ENCODE measurements around the gene KIRREL1.

Gene KIRREL1

DNA sequence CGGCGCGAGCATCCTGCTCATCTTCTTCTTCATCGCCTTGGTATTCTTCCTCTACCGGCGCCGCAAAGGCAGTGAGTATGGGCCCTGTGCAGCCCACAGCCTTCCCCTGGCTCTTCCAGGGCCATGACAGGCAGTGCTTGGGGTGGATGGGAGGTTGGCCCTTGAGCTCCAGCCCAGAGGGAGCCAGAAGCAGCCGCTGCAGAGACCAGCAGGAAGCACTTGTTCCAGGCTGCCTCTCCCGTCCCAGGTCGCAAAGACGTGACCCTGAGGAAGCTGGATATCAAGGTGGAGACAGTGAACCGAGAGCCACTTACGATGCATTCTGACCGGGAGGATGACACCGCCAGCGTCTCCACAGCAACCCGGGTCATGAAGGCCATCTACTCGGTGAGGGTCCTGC is 99.9 kb downstream of the KIRREL1 start:
- Histone ChIP-seq H3K4me3 (ENCODE audit: low read depth, low read length, poor library complexity, severe bottlenecking) (no peak overlapping the region), H3K4me2 (ENCODE audit: low read length) (no peak overlapping the region), H3K79me2 (ENCODE audit: insufficient read depth, low read length) (no peaks in the 10 kb centered on the region), H3K27ac (ENCODE audit: low read depth, low read length, poor library complexity, severe bottlenecking) (no peak overlapping the region), H3K27me3 (ENCODE audit: insufficient read depth, low read length) (no peaks in the 10 kb centered on the region; the same call in 1 of the 2 replicates), H4K20me1 (ENCODE audit: insufficient read depth, low read length) (no peaks in the 10 kb centered on the region), H3K9me2 (ENCODE audit: low read depth, low read length) (no peaks in the 10 kb centered on the region), H3K36me3 (ENCODE audit: insufficient read depth, low read length) (no peaks in the 10 kb centered on the region), H3K4me1 (ENCODE audit: insufficient read depth, low read length, severe bottlenecking) (no peaks in the 10 kb centered on the region), H2AFZ (ENCODE audit: low read length) (no peak overlapping the region), H3K9ac (ENCODE audit: low read length) (no peak overlapping the region), H3K9me3 (ENCODE audit: low read length) (no peaks in the 10 kb centered on the region), H3F3A (ENCODE audit: insufficient read depth, low read length) (no peaks in the 10 kb centered on the region)
- TF ChIP-seq EZH2 (IDR thresholded peaks at IDR 0.05; ENCODE audit: borderline replicate concordance, low read length): no peak
- TF ChIP-seq, protein P1, sequence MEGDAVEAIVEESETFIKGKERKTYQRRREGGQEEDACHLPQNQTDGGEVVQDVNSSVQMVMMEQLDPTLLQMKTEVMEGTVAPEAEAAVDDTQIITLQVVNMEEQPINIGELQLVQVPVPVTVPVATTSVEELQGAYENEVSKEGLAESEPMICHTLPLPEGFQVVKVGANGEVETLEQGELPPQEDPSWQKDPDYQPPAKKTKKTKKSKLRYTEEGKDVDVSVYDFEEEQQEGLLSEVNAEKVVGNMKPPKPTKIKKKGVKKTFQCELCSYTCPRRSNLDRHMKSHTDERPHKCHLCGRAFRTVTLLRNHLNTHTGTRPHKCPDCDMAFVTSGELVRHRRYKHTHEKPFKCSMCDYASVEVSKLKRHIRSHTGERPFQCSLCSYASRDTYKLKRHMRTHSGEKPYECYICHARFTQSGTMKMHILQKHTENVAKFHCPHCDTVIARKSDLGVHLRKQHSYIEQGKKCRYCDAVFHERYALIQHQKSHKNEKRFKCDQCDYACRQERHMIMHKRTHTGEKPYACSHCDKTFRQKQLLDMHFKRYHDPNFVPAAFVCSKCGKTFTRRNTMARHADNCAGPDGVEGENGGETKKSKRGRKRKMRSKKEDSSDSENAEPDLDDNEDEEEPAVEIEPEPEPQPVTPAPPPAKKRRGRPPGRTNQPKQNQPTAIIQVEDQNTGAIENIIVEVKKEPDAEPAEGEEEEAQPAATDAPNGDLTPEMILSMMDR (IDR thresholded peaks at IDR 0.05; ENCODE audit: low read length): no peak

GRCh38 chr1:158094571-158094970 is 101.1 kb downstream of the KIRREL1 start:
- Histone ChIP-seq H3K27me3 (ENCODE audit: insufficient read depth, low read length) (no peaks in the 10 kb centered on the region; the same call in 1 of the 2 replicates), H4K20me1 (ENCODE audit: insufficient read depth, low read length) (no peaks in the 10 kb centered on the region), H2AFZ (ENCODE audit: low read length) (no peak overlapping the region), H3K9me3 (ENCODE audit: low read length) (no peaks in the 10 kb centered on the region), H3K4me1 (ENCODE audit: insufficient read depth, low read length, severe bottlenecking) (no peaks in the 10 kb centered on the region), H3K4me3 (ENCODE audit: low read depth, low read length, poor library complexity, severe bottlenecking) (no peak overlapping the region), H3K27ac (ENCODE audit: low read depth, low read length, poor library complexity, severe bottlenecking) (no peak overlapping the region), H3K79me2 (ENCODE audit: insufficient read depth, low read length) (no peaks in the 10 kb centered on the region), H3K9ac (ENCODE audit: low read length) (no peak overlapping the region), H3K9me2 (ENCODE audit: low read depth, low read length) (no peaks in the 10 kb centered on the region), H3K36me3 (ENCODE audit: insufficient read depth, low read length) (no peaks in the 10 kb centered on the region), H3K4me2 (ENCODE audit: low read length) (no peak overlapping the region), H3F3A (ENCODE audit: insufficient read depth, low read length) (no peaks in the 10 kb centered on the region)
- TF ChIP-seq, protein P1 (IDR thresholded peaks at IDR 0.05; ENCODE audit: low read length): no peak
- no peak for TF ChIP-seq EZH2 (IDR thresholded peaks at IDR 0.05; ENCODE audit: borderline replicate concordance, low read length)

- Histone ChIP-seq H3F3A (ENCODE audit: insufficient read depth, low read length) (no peaks in the 10 kb centered on the region), H3K36me3 (ENCODE audit: insufficient read depth, low read length) (no peaks in the 10 kb centered on the region)
These were observed 102.4 kb downstream of the KIRREL1 start for GRCh38 chr1:158095737-158096335.

More at GRCh38 chr1:158095737-158096335, 102.4 kb downstream of the KIRREL1 start:
- no peak overlapping the region for H3K4me3 ChIP-seq (ENCODE audit: low read depth, low read length, poor library complexity, severe bottlenecking)
- no peak overlapping the region for H2AFZ ChIP-seq (ENCODE audit: low read length)
- H3K4me1 ChIP-seq (ENCODE audit: insufficient read depth, low read length, severe bottlenecking): no peaks in the 10 kb centered on the region
- no peaks in the 10 kb centered on the region for H3K79me2 ChIP-seq (ENCODE audit: insufficient read depth, low read length)
- TF ChIP-seq EZH2 (IDR thresholded peaks at IDR 0.05; ENCODE audit: borderline replicate concordance, low read length): no peak
- TF ChIP-seq, protein P1 (IDR thresholded peaks at IDR 0.05; ENCODE audit: low read length): peak; percentile 88
- H3K9ac ChIP-seq (ENCODE audit: low read length): no peak overlapping the region
- H3K4me2 ChIP-seq (ENCODE audit: low read length): no peak overlapping the region
- H3K9me2 ChIP-seq (ENCODE audit: low read depth, low read length): no peaks in the 10 kb centered on the region
- no peaks in the 10 kb centered on the region for H3K27me3 ChIP-seq (ENCODE audit: insufficient read depth, low read length)
- H3K27ac ChIP-seq (ENCODE audit: low read depth, low read length, poor library complexity, severe bottlenecking): no peak overlapping the region
- no peaks in the 10 kb centered on the region for H4K20me1 ChIP-seq (ENCODE audit: insufficient read depth, low read length)
- H3K9me3 ChIP-seq (ENCODE audit: low read length): no peaks in the 10 kb centered on the region
